GM21447 (cell line): ENCODE results near the gene LRCOL1.
"Not testable (repeated sequence)": the region's sequence is repeated elsewhere in the genome, so short reads cannot be mapped to it uniquely, and the experiment has no call there.

ENCODE experiments used
- ATAC-seq: cut with Tn5 transposase; IDR thresholded peaks from one replicate; pipeline ENCODE4 v1.9.1; 2021; ENCODE audit not compliant: unreplicated experiment

Gene LRCOL1

DNA sequence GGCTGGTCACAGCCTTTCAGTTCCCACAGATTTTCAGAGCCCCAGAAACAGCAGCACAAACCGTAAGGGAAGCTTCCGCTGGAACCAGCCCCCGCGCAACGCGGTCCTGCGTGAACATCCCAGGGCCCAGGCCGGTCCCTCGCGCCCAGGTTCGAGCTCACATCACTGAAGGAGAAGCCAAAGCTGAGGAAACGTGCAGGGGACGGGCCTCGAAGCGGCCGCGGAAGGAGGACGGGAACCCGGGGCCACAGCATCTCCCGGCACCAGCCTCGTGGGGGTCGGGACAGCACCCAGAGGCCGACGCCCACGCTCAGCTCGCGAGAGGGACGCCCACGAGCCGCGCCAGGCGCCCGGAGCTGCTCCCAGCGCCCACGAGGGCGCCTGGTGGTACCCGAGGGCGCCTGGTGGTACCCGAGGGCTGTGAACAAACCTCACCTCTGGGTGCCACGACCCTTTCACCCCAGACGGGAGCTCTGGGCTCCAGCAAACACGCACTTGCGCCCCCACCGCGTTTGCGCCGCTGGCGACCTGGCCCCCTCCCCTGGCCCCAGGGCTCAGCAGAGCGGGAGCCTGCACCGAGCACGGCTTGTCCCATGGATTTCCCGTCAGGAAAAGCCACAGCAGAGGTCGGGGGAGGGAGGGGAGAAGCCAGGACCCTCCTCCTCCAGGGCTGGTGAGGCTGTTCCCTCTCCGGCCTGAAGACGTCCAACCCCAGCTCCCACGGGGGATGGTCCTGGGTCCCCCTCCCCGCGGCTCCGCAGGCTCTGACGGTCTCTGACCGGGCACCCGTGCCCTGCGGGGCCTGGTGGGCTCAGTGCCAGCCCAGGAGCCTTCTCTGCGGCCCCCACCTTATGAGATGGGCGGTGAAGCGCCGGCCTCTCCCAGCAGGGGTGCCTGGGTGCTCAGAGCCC is 6.9 kb downstream of the LRCOL1 start:
- ATAC-seq: no peak

DNA sequence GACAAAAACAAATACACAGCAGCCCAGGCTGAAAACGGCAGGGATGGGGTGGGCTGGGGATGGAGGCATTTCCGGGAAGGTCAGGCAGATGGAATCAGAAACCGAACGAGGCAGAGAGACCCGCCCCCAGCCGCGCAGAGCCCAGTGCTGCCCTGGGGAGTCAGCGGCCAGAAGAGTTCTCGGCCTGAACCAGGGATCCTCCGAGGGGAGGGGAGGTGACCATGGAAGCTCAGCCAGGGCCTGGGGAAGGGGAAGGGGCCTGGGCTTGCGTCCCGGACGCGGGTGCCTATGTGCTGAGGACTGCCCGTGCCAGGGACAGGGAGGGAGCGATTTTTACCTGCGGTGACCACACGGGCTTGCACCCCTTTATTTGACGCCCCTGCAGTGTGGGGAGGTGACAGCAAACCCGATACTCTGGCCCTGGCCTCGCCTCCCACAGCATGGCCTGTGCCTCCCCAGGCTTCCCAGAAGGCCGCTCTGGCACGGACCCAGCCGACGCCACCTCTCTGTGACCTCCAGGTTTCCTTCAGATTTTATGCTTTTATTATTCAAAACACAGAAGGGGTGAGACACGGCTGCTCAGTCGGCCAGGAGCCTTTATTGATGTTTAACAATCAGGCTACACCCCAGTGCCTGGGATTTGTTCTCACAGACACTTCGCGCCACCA is 7.7 kb downstream of the LRCOL1 start:
- ATAC-seq: no peak

DNA sequence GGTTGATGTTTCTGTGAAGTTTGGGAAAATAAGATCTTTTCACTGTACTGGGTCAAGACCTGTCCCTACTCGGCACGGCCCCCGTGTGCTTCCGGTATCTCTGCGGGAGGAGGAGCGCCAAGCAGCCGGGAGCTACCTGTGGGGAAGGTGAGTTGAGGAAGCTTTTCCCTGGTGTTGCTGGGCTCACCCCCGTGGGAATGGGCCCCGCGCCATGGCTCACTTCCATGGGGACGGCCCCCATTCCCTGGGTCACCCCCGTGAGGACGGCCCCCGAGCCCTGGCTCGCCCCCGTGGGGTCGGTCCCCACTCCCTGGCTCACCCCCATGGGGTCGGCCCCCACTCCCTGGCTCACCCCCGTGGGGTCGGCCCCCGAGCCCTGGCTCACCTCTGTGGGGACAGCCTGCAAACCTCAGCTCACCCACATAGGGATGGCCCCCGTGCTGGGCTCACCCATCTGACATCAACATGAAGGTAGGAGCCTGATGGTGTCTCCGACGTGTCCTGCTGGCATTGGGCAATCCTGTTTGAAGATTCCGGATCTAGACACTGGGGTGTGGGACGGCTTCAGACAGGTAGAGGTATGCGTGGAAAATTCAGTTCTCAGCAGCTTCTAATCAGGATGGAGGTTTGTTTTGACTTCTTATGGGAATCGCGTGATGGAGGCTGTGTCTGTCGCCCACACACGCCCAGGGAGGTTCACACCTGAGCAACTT is 9.1 kb downstream of the LRCOL1 start:
- no peak for ATAC-seq

DNA sequence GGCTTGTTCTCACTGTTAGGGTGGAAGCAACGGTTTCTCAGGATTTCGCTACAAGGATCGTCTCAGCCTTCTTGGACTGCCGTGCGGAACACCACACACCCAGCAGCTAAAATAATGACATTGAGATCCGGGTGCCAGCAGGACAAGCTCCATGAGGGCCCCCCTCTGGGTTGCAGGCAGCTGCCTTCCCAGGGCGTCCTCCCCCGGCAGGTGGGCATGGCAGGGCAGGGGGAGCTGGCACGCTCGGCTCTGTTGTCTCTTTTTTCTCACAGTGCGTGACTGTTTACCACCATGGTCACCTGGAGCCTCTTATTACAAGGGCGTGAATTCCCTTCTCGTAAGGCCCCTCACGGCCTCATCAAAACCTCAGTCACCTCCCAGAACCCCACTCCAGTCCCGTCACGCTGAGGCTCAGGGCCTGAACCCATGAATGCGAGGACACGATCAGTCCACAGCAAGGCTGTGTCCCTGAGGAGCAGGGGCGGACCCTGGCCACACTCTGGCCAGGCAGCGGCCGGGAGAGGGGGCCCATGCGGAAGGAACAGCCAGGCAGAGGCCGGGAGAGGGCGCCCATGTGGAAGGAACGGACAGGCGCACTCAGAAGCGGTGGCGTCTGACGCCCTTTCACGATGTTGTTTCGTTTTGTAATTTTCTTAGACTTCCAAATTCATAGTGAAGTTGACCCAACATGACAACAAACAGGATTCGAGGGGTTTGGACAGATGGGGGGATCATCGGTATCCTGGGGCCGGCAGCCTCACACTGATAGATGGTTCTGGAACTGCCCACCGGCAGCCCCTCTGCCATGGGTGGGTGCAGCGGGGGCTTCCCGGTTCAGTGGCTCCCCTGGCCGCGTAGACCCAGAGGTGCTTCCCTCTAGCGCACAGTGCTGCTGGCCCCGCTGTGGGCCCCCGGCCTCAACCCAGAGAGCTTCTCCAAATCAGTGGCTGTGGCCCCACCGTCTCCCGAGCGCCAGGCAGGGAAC is 10.0 kb downstream of the LRCOL1 start:
- ATAC-seq: no peak

DNA sequence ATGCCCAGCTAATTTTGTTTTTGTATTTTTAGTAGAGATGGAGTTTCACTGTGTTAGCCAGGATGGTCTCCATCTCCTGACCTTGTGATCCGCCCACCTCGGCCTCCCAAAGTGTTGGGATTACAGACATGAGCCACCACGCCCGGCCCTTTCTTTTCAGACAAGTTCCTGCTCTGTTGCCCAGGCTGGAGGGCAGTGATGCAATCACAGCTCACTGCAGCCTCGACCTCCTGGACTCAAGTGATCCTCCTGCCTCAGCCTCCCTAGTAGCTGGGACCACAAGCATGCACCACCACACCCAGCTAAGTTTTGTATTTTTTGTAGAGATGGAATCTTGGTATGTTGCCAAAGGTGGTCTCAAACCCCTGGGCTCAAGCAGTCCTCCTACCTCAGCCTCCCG is 10.9 kb downstream of the LRCOL1 start:
- not testable (repeated sequence) for ATAC-seq

DNA sequence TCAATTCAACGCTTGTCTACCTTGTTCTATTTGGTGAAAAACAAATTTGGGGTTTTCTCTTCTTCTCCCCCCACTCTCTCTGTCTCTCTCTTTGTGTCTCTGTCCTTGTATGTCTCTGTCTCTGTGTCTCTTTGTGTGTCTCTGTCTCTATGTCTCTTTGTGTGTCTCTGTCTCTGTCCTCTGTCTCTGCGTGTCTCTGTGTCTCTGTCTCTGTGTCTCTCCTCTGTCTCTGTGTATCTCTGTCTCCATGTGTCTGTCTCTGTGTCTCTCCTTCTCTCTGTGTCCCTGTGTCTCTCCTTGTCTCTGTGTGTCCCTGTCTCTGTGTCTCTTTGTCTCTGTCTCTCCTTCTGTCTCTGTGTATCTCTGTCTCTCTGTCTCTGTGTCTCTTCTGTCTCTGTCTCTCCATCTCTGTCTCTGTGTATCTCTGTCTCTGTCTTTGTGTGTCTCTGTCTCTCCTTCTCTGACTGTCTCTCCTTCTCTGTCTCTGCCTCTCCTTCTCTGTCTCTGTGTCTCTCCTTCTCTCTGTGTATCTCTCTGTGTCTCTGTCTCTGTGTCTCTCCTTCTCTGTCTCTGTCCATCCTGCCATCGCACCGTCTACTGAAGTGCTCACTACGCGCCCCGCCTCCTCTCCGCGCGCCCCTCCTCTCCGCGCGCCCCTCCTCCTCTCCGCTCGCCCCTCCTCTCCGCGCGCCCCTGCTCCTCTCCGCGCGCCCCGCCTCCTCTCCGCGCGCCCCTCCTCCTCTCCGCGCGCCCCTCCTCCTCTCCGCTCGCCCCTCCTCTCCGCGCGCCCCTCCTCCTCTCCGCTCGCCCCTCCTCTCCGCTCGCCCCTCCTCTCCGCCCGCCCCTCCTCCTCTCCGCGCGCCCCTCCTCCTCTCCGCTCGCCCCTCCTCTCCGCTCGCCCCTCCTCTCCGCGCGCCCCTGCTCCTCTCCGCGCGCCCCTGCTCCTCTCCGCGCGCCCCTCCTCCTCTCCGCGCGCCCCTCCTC is 12.8 kb downstream of the LRCOL1 start:
- no peak for ATAC-seq

DNA sequence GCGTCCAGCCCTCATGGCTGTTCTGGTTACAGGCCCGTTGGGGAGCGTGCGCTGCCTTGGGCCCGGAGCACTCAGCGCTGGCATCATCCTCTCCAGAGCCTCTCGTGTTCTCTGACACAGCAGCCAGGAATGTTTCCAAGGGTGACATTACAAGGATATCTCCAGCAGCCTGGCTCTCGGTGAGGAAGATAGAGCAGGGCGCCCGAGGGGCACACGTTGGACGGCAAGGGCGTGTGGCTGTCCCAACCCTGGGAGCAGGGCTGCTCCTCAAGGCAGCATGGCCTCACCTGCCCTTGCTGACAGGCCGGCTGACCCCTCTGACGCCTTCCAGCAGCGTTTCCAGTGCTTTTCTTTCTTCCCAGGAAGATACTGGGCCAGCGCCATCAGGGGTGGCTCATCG is 14.4 kb downstream of the LRCOL1 start:
- ATAC-seq: no peak

DNA sequence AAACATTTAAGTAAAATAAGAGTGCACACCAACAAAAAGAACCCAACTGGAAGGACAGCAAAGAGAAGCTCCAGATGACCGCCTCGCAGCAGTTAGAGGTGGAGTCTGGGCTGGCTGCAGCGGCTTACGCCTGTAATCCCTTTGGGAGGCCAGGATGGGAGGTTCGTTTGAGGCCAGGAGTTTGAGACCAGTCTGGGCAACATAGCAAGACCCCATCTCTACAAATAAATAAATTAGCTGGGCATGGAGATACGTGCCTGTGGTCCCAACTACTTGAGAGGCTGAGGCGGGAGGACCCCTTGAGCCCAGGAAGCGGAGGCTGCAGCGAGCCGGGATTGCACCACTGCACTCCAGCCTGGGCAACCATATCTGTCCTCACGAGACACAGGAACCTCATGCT is 15.2 kb downstream of the LRCOL1 start:
- no peak for ATAC-seq

DNA sequence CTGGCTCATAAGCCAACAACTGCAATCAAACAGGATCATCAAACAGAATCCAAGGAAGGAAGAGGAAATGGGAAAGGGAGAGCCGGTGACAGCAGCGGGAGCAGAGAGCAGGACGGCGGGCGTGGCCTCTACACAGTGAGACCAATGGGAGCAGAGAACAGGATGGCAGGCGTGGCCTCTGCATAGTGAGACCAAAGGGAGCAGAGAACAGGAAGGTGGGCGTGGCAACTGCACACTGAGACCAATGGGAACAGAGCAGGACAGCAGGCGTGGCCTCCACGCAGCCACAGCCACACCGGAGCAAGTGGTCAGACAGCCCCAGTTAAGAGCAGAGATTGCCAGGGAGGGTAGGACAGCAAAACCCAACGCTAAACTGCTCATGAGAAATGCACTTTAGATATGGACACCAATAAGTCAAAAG is 16.4 kb downstream of the LRCOL1 start:
- no peak for ATAC-seq

DNA sequence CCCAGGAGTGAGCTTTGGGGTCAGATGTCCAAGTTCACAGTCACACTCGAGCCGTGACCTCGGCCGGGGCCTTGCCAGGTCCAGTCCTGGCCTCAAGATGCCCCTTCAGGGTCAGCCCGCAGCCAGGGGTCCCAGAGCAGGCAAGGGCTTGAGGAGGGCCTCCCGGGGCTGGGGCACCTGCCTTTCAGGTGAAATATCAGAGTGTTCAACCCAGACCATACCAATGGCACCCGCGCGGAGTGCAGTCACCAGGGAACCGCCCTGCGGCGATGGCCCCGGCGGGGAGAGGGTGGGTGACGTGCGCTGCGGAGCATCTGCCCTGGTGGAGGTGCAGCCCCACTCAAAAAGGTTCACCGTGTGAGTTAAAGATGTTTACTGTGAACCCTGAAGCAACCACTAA is 16.9 kb downstream of the LRCOL1 start:
- ATAC-seq: no peak

DNA sequence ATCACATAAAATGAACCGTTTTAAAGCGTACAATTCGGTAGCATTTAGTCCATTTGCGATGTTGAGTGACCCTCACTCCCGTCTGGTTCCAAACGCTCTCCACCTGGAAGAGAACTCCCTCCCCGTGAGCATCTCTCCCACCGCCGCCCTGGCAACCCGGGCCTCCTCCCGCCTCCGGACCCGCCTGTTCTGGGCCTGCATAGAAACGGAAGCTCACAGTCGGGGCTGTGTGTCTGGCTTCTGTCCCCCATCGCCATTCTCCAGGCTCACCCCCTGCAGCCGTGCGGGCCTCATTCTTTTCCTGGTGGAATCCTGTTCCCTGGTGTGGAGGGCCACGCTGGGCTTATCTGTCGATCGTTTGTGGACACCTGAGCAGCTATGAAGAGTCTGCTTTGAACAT is 17.3 kb downstream of the LRCOL1 start:
- ATAC-seq: no peak

DNA sequence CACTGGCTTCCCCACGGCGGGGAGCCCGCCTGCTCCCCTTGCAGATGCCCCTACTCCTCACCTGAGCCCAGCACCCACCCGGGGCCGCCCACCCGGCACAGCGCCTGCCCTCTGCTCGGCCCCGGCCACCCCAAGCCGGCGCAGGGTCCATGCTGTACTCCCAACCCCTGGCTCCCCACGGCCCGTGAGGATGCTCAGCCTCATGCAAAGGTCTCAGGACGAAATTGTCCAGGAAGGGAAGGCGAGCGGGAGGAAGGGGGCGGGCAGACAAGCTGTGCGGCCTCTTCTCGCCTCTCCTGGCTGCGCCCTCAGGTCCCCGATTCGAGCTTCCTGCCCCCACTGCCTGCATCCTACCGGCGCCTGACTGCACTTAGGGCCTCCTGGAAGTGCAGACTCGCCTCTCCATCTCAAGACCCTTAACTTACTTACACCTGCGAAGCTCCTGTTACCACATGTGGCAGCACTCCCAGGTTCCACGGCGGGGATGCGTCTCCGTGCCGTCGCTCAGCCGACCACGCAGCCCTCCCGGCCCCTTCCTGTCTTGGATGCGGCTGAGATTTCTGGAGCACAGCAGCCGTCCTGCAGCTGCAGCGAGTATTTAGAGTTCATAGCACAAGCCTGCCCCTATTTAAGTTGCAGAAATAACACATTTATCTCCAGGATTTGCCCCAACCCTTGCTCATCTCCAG is 18.0 kb downstream of the LRCOL1 start:
- no peak for ATAC-seq

DNA sequence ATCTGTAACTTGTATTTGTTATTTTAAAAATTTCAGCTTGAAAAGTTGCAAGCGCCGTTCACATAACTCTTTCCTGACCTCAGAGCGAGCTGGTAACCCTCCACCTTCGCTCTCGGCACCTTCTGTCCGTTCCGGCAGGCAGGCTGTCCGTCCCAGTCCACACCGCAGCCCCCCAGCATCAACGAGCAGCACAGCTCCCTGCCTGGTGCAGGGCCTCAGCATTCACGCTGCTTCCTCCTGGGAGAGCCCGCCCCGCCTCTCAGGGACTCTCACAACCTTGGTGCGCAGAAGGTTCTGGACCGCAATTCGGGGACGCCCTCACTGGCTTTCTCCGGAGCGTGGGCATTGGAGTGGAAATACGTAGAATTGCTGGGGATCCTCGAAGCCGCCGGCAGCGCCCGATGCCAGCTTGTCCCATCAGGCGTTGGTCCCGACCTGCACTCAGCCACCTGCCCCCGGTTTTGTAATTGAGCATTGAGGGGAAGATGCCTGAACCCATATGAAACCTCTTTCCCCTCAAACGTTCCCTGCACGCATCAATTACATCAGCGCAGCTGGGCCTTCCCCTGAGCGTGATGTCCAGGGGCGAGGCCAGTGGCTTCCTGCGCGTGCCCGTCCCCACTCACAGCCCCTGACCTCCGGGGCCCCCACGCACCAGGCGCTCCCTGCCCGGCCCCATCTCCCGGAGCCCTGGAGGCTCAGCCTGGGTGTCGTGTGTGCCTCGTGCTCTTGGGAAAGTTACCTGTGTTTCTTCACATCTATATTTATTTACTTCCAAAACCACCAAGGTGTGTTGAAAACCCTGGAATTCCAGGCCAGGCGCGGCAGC is 19.1 kb downstream of the LRCOL1 start:
- no peak for ATAC-seq

DNA sequence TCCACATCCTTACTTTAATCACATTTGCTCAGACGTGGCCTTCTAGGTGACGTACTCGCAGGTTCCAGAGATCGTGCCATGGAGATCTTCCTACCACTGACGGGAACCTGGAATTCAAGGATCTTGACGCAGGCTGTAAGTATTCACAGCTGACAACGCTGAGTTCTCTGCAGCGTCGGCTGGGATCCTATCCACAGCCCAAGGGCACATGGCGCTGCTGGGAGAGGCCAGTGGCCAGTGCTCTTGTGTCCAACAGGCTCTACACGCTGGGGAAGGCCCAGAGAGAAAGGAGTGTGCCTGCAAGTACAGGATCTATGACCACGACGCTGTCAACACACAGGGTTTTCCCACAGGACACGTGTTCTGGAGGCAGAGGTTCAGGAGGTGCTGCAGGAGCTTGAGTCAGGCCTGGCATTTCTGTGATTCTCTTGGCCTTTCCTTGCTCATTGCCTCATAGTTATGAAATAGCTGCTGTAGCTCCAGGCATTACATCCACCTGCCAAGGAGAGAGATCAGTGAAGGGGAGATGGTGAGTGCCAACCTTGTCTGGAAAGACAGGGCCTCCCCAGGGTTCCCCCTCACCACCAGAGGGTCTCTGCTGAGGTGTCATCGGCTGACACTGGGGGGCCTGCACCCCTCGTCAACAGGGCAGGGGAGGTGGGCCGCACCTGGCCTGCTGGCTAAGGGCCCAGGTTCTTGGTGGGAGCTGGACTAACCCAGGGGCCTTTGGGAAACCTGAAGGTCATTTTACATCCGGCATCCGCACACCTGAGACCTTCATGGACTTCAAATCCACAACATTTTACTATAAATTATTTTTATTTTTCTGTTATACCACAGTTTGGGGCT is 21.3 kb downstream of the LRCOL1 start:
- no peak for ATAC-seq

DNA sequence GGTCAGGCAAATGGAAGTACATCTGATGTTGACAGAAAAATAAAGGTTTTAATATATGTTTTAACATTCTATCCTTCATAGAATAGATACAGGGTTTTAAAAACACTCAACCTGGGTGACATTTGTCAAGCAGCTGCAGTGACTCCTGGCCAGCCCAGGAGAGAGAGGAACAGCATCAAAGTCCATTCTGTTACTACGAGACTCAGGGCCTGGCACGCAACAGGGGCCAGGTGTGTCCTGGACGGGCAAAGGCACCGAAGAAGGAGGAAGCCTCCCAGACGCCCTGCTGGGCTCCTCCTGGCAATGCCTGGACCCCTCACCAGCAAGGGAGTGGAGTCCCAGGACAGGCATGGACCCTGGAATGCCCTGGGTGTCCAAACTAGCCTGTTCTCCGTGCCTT is 22.1 kb downstream of the LRCOL1 start:
- no peak for ATAC-seq

DNA sequence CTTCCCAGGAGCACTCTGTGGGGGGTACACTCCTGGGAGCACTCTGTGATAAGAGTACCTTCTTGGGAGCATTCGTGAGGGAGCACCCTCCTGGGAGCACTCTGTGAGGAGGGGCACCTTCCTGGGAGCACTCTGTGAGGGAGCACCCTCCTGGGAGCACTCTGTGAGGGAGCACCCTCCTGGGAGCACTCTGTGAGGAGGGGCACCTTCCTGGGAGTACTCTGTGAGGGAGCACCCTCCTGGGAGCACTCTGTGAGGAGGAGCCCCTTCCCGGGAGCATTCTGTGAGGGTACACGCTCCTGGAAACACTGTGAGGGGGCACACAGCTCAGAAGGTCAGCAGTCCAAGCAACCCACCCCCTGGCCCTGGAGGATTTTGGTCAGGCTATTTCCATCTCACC is 22.6 kb downstream of the LRCOL1 start:
- no peak for ATAC-seq

DNA sequence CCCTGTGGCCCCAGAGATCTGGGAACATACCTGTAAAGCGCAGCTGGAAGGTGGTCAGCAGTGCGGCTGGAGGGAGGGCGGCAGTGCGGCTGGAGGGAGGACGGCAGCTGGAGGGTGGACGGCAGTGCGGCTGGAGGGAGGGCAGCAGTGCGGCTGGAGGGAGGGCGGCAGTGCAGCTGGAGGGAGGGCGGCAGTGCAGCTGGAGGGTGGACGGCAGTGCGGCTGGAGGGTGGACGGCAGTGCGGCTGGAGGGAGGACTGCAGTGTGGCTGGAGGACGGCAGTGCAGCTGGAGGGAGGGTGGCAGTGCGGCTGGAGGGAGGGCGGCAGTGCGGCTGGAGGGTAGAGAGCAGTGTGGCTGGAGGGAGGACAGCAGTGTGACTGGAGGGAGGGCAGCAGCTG is 23.5 kb downstream of the LRCOL1 start:
- ATAC-seq: no peak
